Loucy (cell line): ENCODE measurements around the gene SDK2.

Experiments used
- H2AFZ ChIP-seq: fragments of 200-600 bp; sonication (generic); 2 replicates; pipeline ENCODE4 v1.6.0; 2016; ENCODE audit warnings: antibody characterized with exemption, mild to moderate bottlenecking, low read length, moderate library complexity
- H3F3A ChIP-seq: fragments of 200-600 bp; 2 replicates; pipeline ENCODE4 v1.6.0; 2016; ENCODE audit warnings: antibody characterized with exemption, low read depth, mild to moderate bottlenecking
- H3K27me3 ChIP-seq: fragments of 200-600 bp; sonication (generic); 2 replicates; pipeline ENCODE4 v1.6.1; 2014; ENCODE audit warnings: low read length, mild to moderate bottlenecking; ENCODE audit not compliant: insufficient read depth, poor library complexity, severe bottlenecking
- H3K36me3 ChIP-seq: fragments of 200-600 bp; sonication (generic); 2 replicates; pipeline ENCODE4 v1.6.1; 2016; ENCODE audit warnings: low read length; ENCODE audit not compliant: insufficient read depth
- H3K4me1 ChIP-seq: fragments of 200-600 bp; sonication (generic); 2 replicates; pipeline ENCODE4 v1.5.1; 2014; ENCODE audit warnings: low read length, mild to moderate bottlenecking; ENCODE audit not compliant: insufficient read depth, poor library complexity, severe bottlenecking
- H3K4me2 ChIP-seq: fragments of 200-600 bp; sonication (generic); 2 replicates; pipeline ENCODE4 v1.6.0; 2014; ENCODE audit warnings: antibody characterized with exemption, low read length, low read depth, mild to moderate bottlenecking; ENCODE audit not compliant: poor library complexity, severe bottlenecking
- H3K4me3 ChIP-seq: fragments of 200-600 bp; sonication (generic); 2 replicates; pipeline ENCODE4 v1.5.1; 2014; ENCODE audit warnings: low read length, mild to moderate bottlenecking, mixed read lengths; ENCODE audit not compliant: poor library complexity, severe bottlenecking
- H3K79me2 ChIP-seq: fragments of 200-600 bp; sonication (generic); 2 replicates; pipeline ENCODE4 v1.6.1; 2014; ENCODE audit warnings: low read length; ENCODE audit not compliant: insufficient read depth
- H3K9ac ChIP-seq: fragments of 200-600 bp; sonication (generic); 2 replicates; pipeline ENCODE4 v1.6.0; 2014; ENCODE audit warnings: mild to moderate bottlenecking, low read depth, low read length, moderate library complexity; ENCODE audit not compliant: poor library complexity, severe bottlenecking
- H3K9me2 ChIP-seq: fragments of 200-600 bp; sonication (generic); replicated peaks from 2 replicates; pipeline ENCODE4 v1.6.1; 2016; ENCODE audit warnings: low read depth, low read length, mixed read lengths
- H3K9me3 ChIP-seq: fragments of 200-600 bp; sonication (generic); 2 replicates; pipeline ENCODE4 v1.6.1; 2014; ENCODE audit warnings: mild to moderate bottlenecking, antibody characterized with exemption, low read length, low read depth; ENCODE audit not compliant: insufficient read depth
- H4K20me1 ChIP-seq: fragments of 200-600 bp; sonication (generic); 2 replicates; pipeline ENCODE4 v1.6.0; 2014; ENCODE audit warnings: antibody characterized with exemption, low read length, mild to moderate bottlenecking; ENCODE audit not compliant: insufficient read depth, poor library complexity, severe bottlenecking
- CTCF ChIP-seq: fragments of 200-600 bp; sonication (generic); conservative IDR thresholded peaks from 2 replicates; pipeline ENCODE4 v1.5.1; 2014; ENCODE audit warnings: mild to moderate bottlenecking, antibody characterized with exemption, low read length
- EZH2phosphoT487 ChIP-seq: fragments of 200-600 bp; IDR thresholded peaks from 2 replicates; pipeline ENCODE4 v1.6.1; 2018; ENCODE audit warnings: antibody characterized with exemption, mild to moderate bottlenecking, moderate library complexity, borderline replicate concordance

The SDK2 gene

GRCh38 chr17:73528679-73529078 is 115.6 kb downstream of the SDK2 start:
- no peaks in the 10 kb centered on the region for H3K27me3 ChIP-seq
- H3K4me3 ChIP-seq: no peak overlapping the region
- H4K20me1 ChIP-seq: no peaks in the 10 kb centered on the region
- H3K4me1 ChIP-seq: peaks cover 29% of the 10 kb centered on the region
- no peaks in the 10 kb centered on the region for H3K9me2 ChIP-seq
- H3K9me3 ChIP-seq: no peaks in the 10 kb centered on the region
- no peaks in the 10 kb centered on the region for H3F3A ChIP-seq
- H3K4me2 ChIP-seq: no peak overlapping the region
- no peak for TF ChIP-seq EZH2phosphoT487
- no peak overlapping the region for H2AFZ ChIP-seq
- H3K36me3 ChIP-seq: peaks cover 4% of the 10 kb centered on the region; the same call in 1 of the 2 replicates
- no peak overlapping the region for H3K9ac ChIP-seq
- peaks cover 8% of the 10 kb centered on the region; the same call in 1 of the 2 replicates for H3K79me2 ChIP-seq

- H3K36me3 ChIP-seq: peaks cover 4% of the 10 kb centered on the region; the same call in 1 of the 2 replicates
- no peaks in the 10 kb centered on the region for H3K9me3 ChIP-seq
- H3K4me1 ChIP-seq: peaks cover 16% of the 10 kb centered on the region
- no peaks in the 10 kb centered on the region for H4K20me1 ChIP-seq
- no peaks in the 10 kb centered on the region for H3F3A ChIP-seq
- H3K9ac ChIP-seq: no peak overlapping the region
- no peaks in the 10 kb centered on the region for H3K27me3 ChIP-seq
- no peaks in the 10 kb centered on the region for H3K9me2 ChIP-seq
- H3K79me2 ChIP-seq: peaks cover 8% of the 10 kb centered on the region; the same call in 1 of the 2 replicates
- TF ChIP-seq CTCF (no peak), EZH2phosphoT487 (no peak)
- H3K4me3 ChIP-seq: no peak overlapping the region
- H2AFZ ChIP-seq: no peak overlapping the region
- H3K4me2 ChIP-seq: no peak overlapping the region
These were observed 117.3 kb downstream of the SDK2 start for GRCh38 chr17:73526952-73527351.

- H3K27me3 ChIP-seq: no peaks in the 10 kb centered on the region
- H3K79me2 ChIP-seq: peaks cover 8% of the 10 kb centered on the region; the same call in 1 of the 2 replicates
- no peaks in the 10 kb centered on the region for H4K20me1 ChIP-seq
- no peak for TF ChIP-seq EZH2phosphoT487
- no peak overlapping the region for H3K4me2 ChIP-seq
- H3K36me3 ChIP-seq: peaks cover 4% of the 10 kb centered on the region; the same call in 1 of the 2 replicates
- H3K9ac ChIP-seq: no peak overlapping the region
- no peaks in the 10 kb centered on the region for H3F3A ChIP-seq
- H3K9me3 ChIP-seq: no peaks in the 10 kb centered on the region
- H3K9me2 ChIP-seq: no peaks in the 10 kb centered on the region
- no peaks in the 10 kb centered on the region for H3K4me1 ChIP-seq
- no peak overlapping the region for H2AFZ ChIP-seq
- H3K4me3 ChIP-seq: no peak overlapping the region
These were observed 119.1 kb downstream of the SDK2 start for GRCh38 chr17:73524941-73525679.

GRCh38 chr17:73522696-73523095 is 121.5 kb downstream of the SDK2 start:
- Histone ChIP-seq H3K9me2 (no peaks in the 10 kb centered on the region), H3K79me2 (peaks cover 9% of the 10 kb centered on the region; the same call in 1 of the 2 replicates), H4K20me1 (no peaks in the 10 kb centered on the region), H3K9me3 (no peaks in the 10 kb centered on the region), H3K4me2 (no peak overlapping the region), H2AFZ (no peak overlapping the region), H3K9ac (no peak overlapping the region), H3F3A (no peaks in the 10 kb centered on the region), H3K36me3 (no peaks in the 10 kb centered on the region; the same call in 1 of the 2 replicates), H3K4me3 (no peak overlapping the region), H3K4me1 (no peaks in the 10 kb centered on the region), H3K27me3 (no peaks in the 10 kb centered on the region)
- TF ChIP-seq CTCF (no peak), EZH2phosphoT487 (no peak)
